Lower leg skin (tissue), 3 donors: Measurements from ENCODE around the gene ZNFX1.

Source experiments
- CTCF ChIP-seq, 3 donors: fragments of 450-650 bp; IDR thresholded peaks; one replicate each; pipeline ENCODE4 v1.5.1; 2016; ENCODE audit warnings: antibody characterized with exemption in 3 of 3, mild to moderate bottlenecking in 3 of 3, moderate library complexity in 2 of 3
- POLR2A ChIP-seq, 2 donors: fragments of 450-650 bp; IDR thresholded peaks; one replicate each; pipeline ENCODE4 v1.6.1; 2016 to 2017; ENCODE audit warnings: antibody characterized with exemption in 2 of 2, mild to moderate bottlenecking in 1 of 2, moderate library complexity in 1 of 2

GRCh38 chr20:49248879-49249665 lies 28.8 kb downstream of the ZNFX1 start:
- TF ChIP-seq CTCF (IDR thresholded peaks at IDR 0.05), result no peak
- TF ChIP-seq POLR2A (IDR thresholded peaks at IDR 0.05), result no peak
